ENCODE data around the gene PLA2G4A. TPM values are rescaled to one million over a fixed set of nuclear protein-coding genes. Genes with fewer than 3 reads are reported as not detected.

Gene PLA2G4A
- total and polyA plus RNA-seq, 2 donors (not counting 1 experiment from before 2014, with no cell fraction given) = 0.15 TPM; not detected in 1

- Histone ChIP-seq H4K20me1 (ENCODE audit: control insufficient read depth, insufficient read depth, low read length, poor library complexity, severe bottlenecking) (no peaks in the 10 kb centered on the region), H3K9ac (ENCODE audit: low read length) (no peak overlapping the region), H3K4me3 (ENCODE audit: control extremely low read depth in 1 of 5, extremely low read depth in 1 of 5, insufficient read depth in 1 of 5, low read depth in 2 of 5, low read length in 4 of 5) (no peak overlapping the region), H3K79me2 (ENCODE audit: control insufficient read depth, insufficient read depth, low read length) (no peaks in the 10 kb centered on the region), H3K27ac (ENCODE audit: low read length in 2 of 2) (no peak overlapping the region), H3K4me2 (replicated peaks; ENCODE audit: low read depth, low read length, poor library complexity, severe bottlenecking) (no peak overlapping the region), H2AFZ (ENCODE audit: insufficient read depth, low read depth, low read length, poor library complexity, severe bottlenecking) (no peak overlapping the region), H3K36me3 (replicated peaks in 1 of 2; ENCODE audit: control extremely low read depth in 1 of 2, control insufficient read depth in 1 of 2, extremely low read depth in 1 of 2, insufficient read depth in 2 of 2, low read length in 1 of 2) (no peaks in the 10 kb centered on the region), H3K27me3 (replicated peaks in 1 of 4; ENCODE audit: control extremely low read depth in 1 of 4, control insufficient read depth in 3 of 4, insufficient read depth in 4 of 4, low read length in 3 of 4) (no peaks in the 10 kb centered on the region), H3K9me3 (ENCODE audit: control extremely low read depth in 1 of 3, control insufficient read depth in 2 of 3, insufficient read depth in 1 of 3, low read length in 2 of 3) (no peaks in the 10 kb centered on the region), H3K4me1 (ENCODE audit: control insufficient read depth in 2 of 2, insufficient read depth in 2 of 2, low read length in 2 of 2) (no peaks in the 10 kb centered on the region)
- POLR2A ChIA-PET = no interaction called here
- no peak for DNase-seq
- H3K4me3 Mint-ChIP-seq = no peak overlapping the region
- 14% methylated on average over 1 of the region's 3 CpGs for WGBS (ENCODE audit: insufficient coverage)
- no peak for TF ChIP-seq CTCF (IDR thresholded peaks at IDR 0.05)
- TF ChIP-seq EZH2 (IDR thresholded peaks at IDR 0.05; ENCODE audit: borderline replicate concordance, insufficient read depth, low read depth, low read length, poor library complexity, severe bottlenecking) = no peak
- no peaks in the 10 kb centered on the region for H3K27me3 Mint-ChIP-seq
- intact Hi-C loops (cut with micrococcal nuclease) = no loop called here
- no peaks in the 10 kb centered on the region for H3K4me1 Mint-ChIP-seq
- ATAC-seq (ENCODE audit: low read depth) = no peak
- no peaks in the 10 kb centered on the region for H3K9me3 Mint-ChIP-seq (ENCODE audit: insufficient read depth)
- CTCF ChIA-PET = no interaction called here
- H3K27ac Mint-ChIP-seq = no peak overlapping the region
Measured at GRCh38 chr1:186925881-186926669, 97.3 kb downstream of the PLA2G4A start.

DNA sequence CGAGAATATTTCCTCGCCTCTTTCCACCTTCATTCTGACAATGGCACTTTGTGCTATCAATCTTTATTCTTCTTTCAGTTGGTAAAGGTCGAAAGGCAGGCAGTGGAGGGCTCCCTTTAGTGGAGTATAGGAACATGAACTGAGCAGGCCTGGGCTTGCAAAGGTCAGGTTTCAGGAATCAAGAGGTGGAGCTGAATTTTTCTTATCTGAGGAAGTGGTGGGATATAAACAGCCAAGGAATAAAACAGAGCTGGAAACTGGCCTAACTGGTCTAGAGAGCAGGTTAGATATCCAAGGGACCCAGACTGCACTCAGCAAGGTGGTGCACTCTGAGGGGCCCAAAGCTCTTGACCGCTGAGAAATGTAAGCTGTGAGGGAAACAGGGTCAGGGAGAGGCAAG lies 99.1 kb downstream of the PLA2G4A start:
- H2AFZ ChIP-seq (ENCODE audit: insufficient read depth, low read depth, low read length, poor library complexity, severe bottlenecking) = no peak overlapping the region
- Mint-ChIP-seq H3K27ac (no peak overlapping the region), H3K9me3 (ENCODE audit: insufficient read depth) (no peaks in the 10 kb centered on the region), H3K4me3 (no peak overlapping the region), H3K27me3 (no peaks in the 10 kb centered on the region), H3K4me1 (no peaks in the 10 kb centered on the region)
- TF ChIP-seq EZH2 (IDR thresholded peaks at IDR 0.05; ENCODE audit: borderline replicate concordance, insufficient read depth, low read depth, low read length, poor library complexity, severe bottlenecking) = no peak
- no peak for TF ChIP-seq CTCF (IDR thresholded peaks at IDR 0.05)
- ATAC-seq (ENCODE audit: low read depth) (no peak), DNase-seq (no peak)
- H3K79me2 ChIP-seq (ENCODE audit: control insufficient read depth, insufficient read depth, low read length) = no peaks in the 10 kb centered on the region
- no peaks in the 10 kb centered on the region for H3K4me1 ChIP-seq (ENCODE audit: control insufficient read depth in 2 of 2, insufficient read depth in 2 of 2, low read length in 2 of 2)
- H4K20me1 ChIP-seq (ENCODE audit: control insufficient read depth, insufficient read depth, low read length, poor library complexity, severe bottlenecking) = no peaks in the 10 kb centered on the region
- no peak overlapping the region for H3K9ac ChIP-seq (ENCODE audit: low read length)
- H3K4me2 ChIP-seq (replicated peaks; ENCODE audit: low read depth, low read length, poor library complexity, severe bottlenecking) = no peak overlapping the region
- intact Hi-C loops (cut with micrococcal nuclease) = no loop called here
- H3K36me3 ChIP-seq (replicated peaks in 1 of 2; ENCODE audit: control extremely low read depth in 1 of 2, control insufficient read depth in 1 of 2, extremely low read depth in 1 of 2, insufficient read depth in 2 of 2, low read length in 1 of 2) = no peaks in the 10 kb centered on the region
- H3K4me3 ChIP-seq (ENCODE audit: control extremely low read depth in 1 of 5, extremely low read depth in 1 of 5, insufficient read depth in 1 of 5, low read depth in 2 of 5, low read length in 4 of 5) = no peak overlapping the region
- ChIA-PET POLR2A (no interaction called here), CTCF (no interaction called here)
- H3K27ac ChIP-seq (ENCODE audit: low read length in 2 of 2) = no peak overlapping the region
- WGBS (ENCODE audit: insufficient coverage) = 100% methylated on average over 1 of the region's 4 CpGs
- H3K9me3 ChIP-seq (ENCODE audit: control extremely low read depth in 1 of 3, control insufficient read depth in 2 of 3, insufficient read depth in 1 of 3, low read length in 2 of 3) = no peaks in the 10 kb centered on the region
- H3K27me3 ChIP-seq (replicated peaks in 1 of 4; ENCODE audit: control extremely low read depth in 1 of 4, control insufficient read depth in 3 of 4, insufficient read depth in 4 of 4, low read length in 3 of 4) = no peaks in the 10 kb centered on the region

Data from B cell (primary cell).